Measurements from ENCODE around the gene PRKAR2A. TPM values are rescaled to one million over a fixed set of nuclear protein-coding genes. Genes with fewer than 3 reads are reported as not detected.

PRKAR2A gene
- 10 to 100 TPM; 31.0 to 32.1 TPM for total RNA-seq

DNA sequence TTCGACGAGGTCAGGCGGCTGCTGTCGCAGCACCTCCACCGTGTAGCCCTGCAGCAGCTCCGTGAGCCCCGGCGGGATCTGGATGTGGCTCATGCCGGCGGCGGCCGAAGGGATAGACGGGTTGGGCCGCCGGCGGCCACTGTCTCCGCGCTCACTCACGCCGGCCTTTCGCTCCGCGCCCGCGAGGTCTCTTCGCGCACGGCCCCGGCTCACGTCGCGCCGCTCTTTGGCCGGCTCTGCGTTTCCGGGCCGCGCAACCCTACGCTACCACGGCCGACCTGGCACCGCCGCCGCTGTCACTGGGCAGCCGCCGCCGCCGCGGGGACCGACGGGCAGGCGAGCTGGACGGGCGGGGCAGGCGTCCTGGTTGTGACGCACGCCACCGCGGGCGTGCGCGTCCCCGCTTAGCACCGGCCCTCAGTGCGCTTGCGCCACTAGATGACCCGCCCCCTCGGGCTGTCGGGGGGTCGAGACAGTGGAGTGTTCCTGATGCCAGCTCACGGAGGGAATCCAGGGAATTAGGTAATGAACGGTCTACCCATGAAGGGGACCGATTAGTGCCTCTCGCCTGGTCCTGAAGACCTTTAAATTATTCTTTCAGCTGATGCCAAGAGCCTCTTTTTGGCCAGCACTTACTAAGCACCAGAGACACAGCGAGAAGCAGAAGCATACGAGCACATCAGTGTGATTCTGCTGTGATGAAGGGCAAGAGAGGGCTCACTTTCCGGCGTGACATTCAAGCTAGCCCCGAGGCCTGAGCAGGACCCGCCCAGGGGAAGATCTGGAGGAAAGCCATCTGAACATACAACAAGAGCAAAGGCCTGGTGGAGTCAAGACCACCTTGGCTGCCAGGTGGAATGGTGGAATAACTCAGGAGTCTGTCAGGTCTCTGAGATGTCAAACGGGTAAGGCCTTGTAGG lies at the start of gene PRKAR2A:
TSS of gene PRKAR2A (minus strand) at position 371 of the 920 bp plus-strand sequence. CDS start at position 93, 278 bp downstream.
- H3K36me3 Mint-ChIP-seq (ENCODE audit: low read depth), result peaks cover 8% of the 10 kb centered on the region
- TF ChIP-seq, protein P1, sequence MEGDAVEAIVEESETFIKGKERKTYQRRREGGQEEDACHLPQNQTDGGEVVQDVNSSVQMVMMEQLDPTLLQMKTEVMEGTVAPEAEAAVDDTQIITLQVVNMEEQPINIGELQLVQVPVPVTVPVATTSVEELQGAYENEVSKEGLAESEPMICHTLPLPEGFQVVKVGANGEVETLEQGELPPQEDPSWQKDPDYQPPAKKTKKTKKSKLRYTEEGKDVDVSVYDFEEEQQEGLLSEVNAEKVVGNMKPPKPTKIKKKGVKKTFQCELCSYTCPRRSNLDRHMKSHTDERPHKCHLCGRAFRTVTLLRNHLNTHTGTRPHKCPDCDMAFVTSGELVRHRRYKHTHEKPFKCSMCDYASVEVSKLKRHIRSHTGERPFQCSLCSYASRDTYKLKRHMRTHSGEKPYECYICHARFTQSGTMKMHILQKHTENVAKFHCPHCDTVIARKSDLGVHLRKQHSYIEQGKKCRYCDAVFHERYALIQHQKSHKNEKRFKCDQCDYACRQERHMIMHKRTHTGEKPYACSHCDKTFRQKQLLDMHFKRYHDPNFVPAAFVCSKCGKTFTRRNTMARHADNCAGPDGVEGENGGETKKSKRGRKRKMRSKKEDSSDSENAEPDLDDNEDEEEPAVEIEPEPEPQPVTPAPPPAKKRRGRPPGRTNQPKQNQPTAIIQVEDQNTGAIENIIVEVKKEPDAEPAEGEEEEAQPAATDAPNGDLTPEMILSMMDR (IDR thresholded peaks at IDR 0.05), result no peak
- H3K9me3 Mint-ChIP-seq, result no peaks in the 10 kb centered on the region
- H3K27me3 Mint-ChIP-seq, result no peaks in the 10 kb centered on the region
- ChIA-PET POLR2A (interaction anchor here (0.7 to 2.6 kb wide), 9 partner anchors 9 to 246 kb away, joined by 3 to 13 read pairs (median 4); partner anchors contain the start of gene QRICH1), CTCF (interaction anchor here (0.7 to 1.8 kb wide), 4 partner anchors 41 to 108 kb away, joined by 4 to 5 read pairs (median 4); partner anchors contain the start of gene SLC25A20)
- H3K4me1 Mint-ChIP-seq (ENCODE audit: low read depth), result peaks cover 24% of the 10 kb centered on the region
- H3K27ac Mint-ChIP-seq, result peak within 1 kb of the TSS; percentile 93
- peak; percentile 92 for ATAC-seq
- intact Hi-C loops (cut with micrococcal nuclease), result no loop called here
- H3K4me3 Mint-ChIP-seq, result peak within 1 kb of the TSS; percentile 81
- peak; percentile 84 for DNase-seq

DNA sequence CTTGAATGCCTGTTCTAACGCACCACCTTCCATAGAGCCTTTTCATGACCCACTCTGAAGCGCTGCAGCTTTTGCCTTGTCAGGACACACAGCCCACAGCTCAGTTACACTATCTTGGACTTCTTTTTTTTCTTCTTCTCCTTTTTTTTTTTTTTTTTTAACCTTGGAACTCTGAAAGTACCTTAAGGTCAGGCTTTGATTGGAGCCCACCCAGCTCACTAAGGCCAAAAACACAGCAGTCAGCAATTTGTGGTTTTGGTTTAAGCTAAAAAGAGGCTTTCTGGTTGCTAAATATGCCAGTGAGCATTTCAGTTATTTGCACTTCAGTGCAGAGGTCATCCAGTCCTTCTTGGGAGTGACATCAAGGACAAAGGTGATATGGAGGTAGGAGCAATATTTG lies 49.3 kb upstream of the PRKAR2A start:
- peak overlapping the region; percentile 24 for H3K4me3 Mint-ChIP-seq
- no peak for ATAC-seq
- intact Hi-C loops (cut with micrococcal nuclease), result no loop called here
- peaks cover 30% of the 10 kb centered on the region for H3K4me1 Mint-ChIP-seq (ENCODE audit: low read depth)
- H3K27ac Mint-ChIP-seq, result peak overlapping the region; percentile 75
- ChIA-PET POLR2A (interaction anchor here (1.5 to 2.5 kb wide), 2 partner anchors 22 to 31 kb away, joined by 4 to 28 read pairs; partner anchors contain the start of gene ARIH2), CTCF (interaction anchor here (0.6 to 2.5 kb wide), 8 partner anchors 8 to 157 kb away, joined by 3 to 13 read pairs (median 4); partner anchors contain the start of gene ARIH2)
- H3K9me3 Mint-ChIP-seq, result no peaks in the 10 kb centered on the region
- H3K27me3 Mint-ChIP-seq, result no peaks in the 10 kb centered on the region
- H3K36me3 Mint-ChIP-seq (ENCODE audit: low read depth), result no peaks in the 10 kb centered on the region
- no peak for DNase-seq
- TF ChIP-seq, protein P1 (IDR thresholded peaks at IDR 0.05), result no peak

DNA sequence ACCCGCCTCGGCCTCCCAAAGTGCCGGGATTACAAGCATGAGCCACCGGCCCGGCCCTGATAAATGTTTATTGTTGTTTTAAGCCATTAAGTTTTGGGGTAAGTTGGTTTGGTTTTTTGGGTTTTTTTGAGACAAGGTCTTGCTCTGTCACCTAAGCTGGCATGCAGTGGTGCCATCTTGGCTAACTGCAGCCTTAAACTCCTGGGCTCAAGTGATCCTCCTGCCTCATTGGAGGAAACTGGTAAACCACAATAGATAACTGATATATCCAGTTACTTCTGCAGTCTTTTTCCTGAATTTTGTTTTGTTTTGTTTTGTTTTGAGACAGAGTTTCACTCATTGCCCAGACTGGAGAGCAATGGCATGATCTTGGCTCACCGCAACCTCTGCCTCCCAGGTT lies 46.8 kb upstream of the PRKAR2A start:
- no peak overlapping the region for H3K27ac Mint-ChIP-seq
- POLR2A ChIA-PET, result interaction anchor here (0.7 to 2.0 kb wide), 3 partner anchors 10 to 35 kb away, joined by 3 to 5 read pairs (median 3); partner anchors contain the start of gene ARIH2
- intact Hi-C loops (cut with micrococcal nuclease), result no loop called here

DNA sequence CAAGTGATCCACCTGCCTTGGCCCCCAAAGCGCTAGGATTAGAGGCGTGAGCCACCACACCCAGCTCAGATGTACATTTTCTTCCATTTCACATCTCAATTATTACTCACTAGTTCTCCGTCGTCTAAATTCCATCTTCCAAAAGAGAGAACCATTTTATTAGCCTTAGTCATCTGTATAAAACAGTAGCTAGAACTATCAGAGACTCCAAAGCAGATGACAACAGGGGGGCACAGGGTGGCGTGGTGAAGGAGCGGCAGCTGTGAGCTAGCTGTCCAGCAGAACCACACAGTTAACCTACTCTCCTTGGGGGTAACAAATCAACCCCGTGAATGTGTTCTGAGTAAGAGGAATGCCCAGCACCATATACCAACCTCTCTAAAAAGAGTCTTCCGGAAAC lies 43.9 kb upstream of the PRKAR2A start:
- ChIA-PET POLR2A (no interaction called here), CTCF (no interaction called here)
- H3K4me3 Mint-ChIP-seq, result no peak overlapping the region
- H3K9me3 Mint-ChIP-seq, result no peaks in the 10 kb centered on the region
- ATAC-seq (no peak), DNase-seq (no peak)
- TF ChIP-seq, protein P1 (IDR thresholded peaks at IDR 0.05), result no peak
- H3K27ac Mint-ChIP-seq, result no peak overlapping the region
- peaks cover 11% of the 10 kb centered on the region for H3K4me1 Mint-ChIP-seq (ENCODE audit: low read depth)
- intact Hi-C loops (cut with micrococcal nuclease), result no loop called here
- H3K36me3 Mint-ChIP-seq (ENCODE audit: low read depth), result peaks cover 3% of the 10 kb centered on the region
- no peaks in the 10 kb centered on the region for H3K27me3 Mint-ChIP-seq

More for the DNA sequence above, 46.8 kb upstream of the PRKAR2A start:
- H3K4me3 Mint-ChIP-seq, result no peak overlapping the region
- H3K27me3 Mint-ChIP-seq, result no peaks in the 10 kb centered on the region
- H3K4me1 Mint-ChIP-seq (ENCODE audit: low read depth), result peaks cover 26% of the 10 kb centered on the region
- CTCF ChIA-PET, result no interaction called here
- no peak for ATAC-seq
- TF ChIP-seq, protein P1 (IDR thresholded peaks at IDR 0.05), result no peak
- H3K36me3 Mint-ChIP-seq (ENCODE audit: low read depth), result peaks cover 1% of the 10 kb centered on the region
- DNase-seq, result no peak
- H3K9me3 Mint-ChIP-seq, result no peaks in the 10 kb centered on the region

DNA sequence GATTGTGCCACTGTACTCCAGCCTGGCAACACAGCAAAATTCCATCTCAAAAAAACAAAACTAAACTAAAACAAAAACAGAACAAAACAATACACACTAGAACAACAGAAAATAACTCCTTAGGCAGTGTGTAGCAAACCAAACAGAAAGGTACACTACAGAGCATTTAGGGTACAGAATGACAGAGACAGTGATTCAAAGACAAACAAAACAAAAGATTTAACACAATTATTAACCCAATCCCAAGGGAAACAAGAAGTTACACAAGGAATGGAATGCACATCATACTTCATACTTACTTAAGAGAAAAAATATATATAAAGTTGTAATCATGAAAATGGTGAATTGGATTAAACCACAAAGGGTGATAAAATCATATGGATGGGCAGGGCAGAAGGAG lies 38.1 kb upstream of the PRKAR2A start:
- POLR2A ChIA-PET, result no interaction called here
- CTCF ChIA-PET, result interaction anchor here (1.4 kb wide), 1 partner anchor 66 kb away, joined by 3 read pairs; no protein-coding TSS in a partner anchor
- no peaks in the 10 kb centered on the region for H3K27me3 Mint-ChIP-seq
- no peak overlapping the region for H3K27ac Mint-ChIP-seq
- no peaks in the 10 kb centered on the region for H3K9me3 Mint-ChIP-seq
- peaks cover 10% of the 10 kb centered on the region for H3K36me3 Mint-ChIP-seq (ENCODE audit: low read depth)
- peaks cover 7% of the 10 kb centered on the region for H3K4me1 Mint-ChIP-seq (ENCODE audit: low read depth)
- DNase-seq (no peak), ATAC-seq (no peak)
- intact Hi-C loops (cut with micrococcal nuclease), result no loop called here
- TF ChIP-seq, protein P1 (IDR thresholded peaks at IDR 0.05), result no peak
- no peak overlapping the region for H3K4me3 Mint-ChIP-seq

Measured in activated CD8-positive, alpha-beta T cell treated with anti-CD3 and anti-CD28 coated beads for 36 hours (primary cell).